Measurements from ENCODE around the gene RAVER1.

- TF ChIP-seq CTCF (IDR thresholded peaks at IDR 0.05) (no peak), POLR2A (IDR thresholded peaks at IDR 0.05) (no peak)
Observed at GRCh38 chr19:10289167-10289835, 44.0 kb downstream of the RAVER1 start.
